HT-29 (cell line): ENCODE data around the gene CRYGN. TPM values are rescaled to one million over a fixed set of nuclear protein-coding genes. Genes with fewer than 3 reads are reported as not detected.

Experiments
- DNase-seq: peaks from one replicate; pipeline ENCODE4 v3.0.0-alpha.2; 2015; ENCODE audit warnings: low spot score
- total RNA-seq: library from RNA; depleted of rRNA; stranded (reverse); fragments of >200 nt; shearing (Covaris generic); gene quantifications from 2 replicates; pipeline ENCODE4 v1.2.3, GENCODE V29; 2014

Gene CRYGN
- total RNA-seq, 1 experiment from 2014 or later = 1.4 TPM

- no peak for DNase-seq
Measured at GRCh38 chr7:151427705-151428377, 12.1 kb downstream of the CRYGN start.

GRCh38 chr7:151426904-151427704 is 12.8 kb downstream of the CRYGN start:
- no peak for DNase-seq

- peak; percentile 81 for DNase-seq
Measured at GRCh38 chr7:151426441-151426903, 13.5 kb downstream of the CRYGN start.

- no peak for DNase-seq
Measured at GRCh38 chr7:151425670-151426440, 14.1 kb downstream of the CRYGN start.

GRCh38 chr7:151424799-151425198 is 15.1 kb downstream of the CRYGN start:
- DNase-seq = no peak

- DNase-seq = no peak
Measured at GRCh38 chr7:151423936-151424335, 16.0 kb downstream of the CRYGN start.

GRCh38 chr7:151423226-151423625 is 16.7 kb downstream of the CRYGN start:
- DNase-seq = no peak

GRCh38 chr7:151422212-151422611 is 17.7 kb downstream of the CRYGN start:
- no peak for DNase-seq

GRCh38 chr7:151420144-151420543 is 19.8 kb downstream of the CRYGN start:
- no peak for DNase-seq

- DNase-seq = no peak
Measured at GRCh38 chr7:151416941-151417315, 23.0 kb downstream of the CRYGN start.

- DNase-seq = no peak
Measured at GRCh38 chr7:151416112-151416940, 23.6 kb downstream of the CRYGN start.

GRCh38 chr7:151415375-151416105 is 24.4 kb downstream of the CRYGN start:
- no peak for DNase-seq

- DNase-seq = no peak
Measured at GRCh38 chr7:151413241-151413640, 26.7 kb downstream of the CRYGN start.

- no peak for DNase-seq
Measured at GRCh38 chr7:151412318-151412717, 27.6 kb downstream of the CRYGN start.

- DNase-seq = no peak
Measured at GRCh38 chr7:151411551-151411950, 28.4 kb downstream of the CRYGN start.

GRCh38 chr7:151410405-151411390 is 29.2 kb downstream of the CRYGN start:
- DNase-seq = no peak

- no peak for DNase-seq
Measured at GRCh38 chr7:151409667-151410404, 30.1 kb downstream of the CRYGN start, which contains the start of gene WDR86. Gene WDR86 (minus strand): TSS chr7:151410038. CDS start chr7:151409589, 449 bp downstream.

- DNase-seq = peak; percentile 81
Measured at GRCh38 chr7:151408839-151409666, 30.9 kb downstream of the CRYGN start.
